ENCODE results near the gene GLT8D1.
"Not testable (repeated sequence)": the region's sequence is repeated elsewhere in the genome, so short reads cannot be mapped to it uniquely, and the experiment has no call there.

GLT8D1 gene

GRCh38 chr3:52705688-52706686, at the start of gene GLT8D1, which contains the start of gene SPCS1:
GLT8D1 (minus strand) TSS chr3:52705791; CDS start chr3:52700460, 5,331 bp downstream.
SPCS1 (plus strand) TSS chr3:52706106; CDS start chr3:52706247, 141 bp downstream.
- DNase-seq (ENCODE audit: low read depth): peak; percentile 66

- DNase-seq (ENCODE audit: low read depth): no peak
These were observed 48.8 kb upstream of the GLT8D1 start for GRCh38 chr3:52754373-52754772.

GRCh38 chr3:52752045-52752660, 46.6 kb upstream of the GLT8D1 start:
- DNase-seq (ENCODE audit: low read depth): no peak

- DNase-seq (ENCODE audit: low read depth): no peak
These were observed 38.1 kb upstream of the GLT8D1 start for GRCh38 chr3:52743721-52744120.

- no peak for DNase-seq (ENCODE audit: low read depth)
These were observed 37.6 kb upstream of the GLT8D1 start for GRCh38 chr3:52743152-52743551.

GRCh38 chr3:52742418-52743041, 36.9 kb upstream of the GLT8D1 start:
- DNase-seq (ENCODE audit: low read depth): no peak

GRCh38 chr3:52739730-52740129, 34.1 kb upstream of the GLT8D1 start:
- DNase-seq (ENCODE audit: low read depth): no peak

- no peak for DNase-seq (ENCODE audit: low read depth)
These were observed 27.8 kb upstream of the GLT8D1 start for GRCh38 chr3:52733256-52733891.

- DNase-seq (ENCODE audit: low read depth): no peak
These were observed 26.0 kb upstream of the GLT8D1 start for GRCh38 chr3:52731590-52731989.

- DNase-seq (ENCODE audit: low read depth): no peak
These were observed 25.1 kb upstream of the GLT8D1 start for GRCh38 chr3:52730681-52731080.

GRCh38 chr3:52728753-52729152, 23.2 kb upstream of the GLT8D1 start:
- not testable (repeated sequence) for DNase-seq (ENCODE audit: low read depth)

GRCh38 chr3:52724511-52724910, 18.9 kb upstream of the GLT8D1 start:
- DNase-seq (ENCODE audit: low read depth): no peak

GRCh38 chr3:52723935-52724334, 18.3 kb upstream of the GLT8D1 start:
- no peak for DNase-seq (ENCODE audit: low read depth)

GRCh38 chr3:52722491-52722890, 16.9 kb upstream of the GLT8D1 start:
- DNase-seq (ENCODE audit: low read depth): no peak

- DNase-seq (ENCODE audit: low read depth): no peak
These were observed 16.1 kb upstream of the GLT8D1 start for GRCh38 chr3:52721730-52722008.

GRCh38 chr3:52721002-52721729, 15.6 kb upstream of the GLT8D1 start:
- no peak for DNase-seq (ENCODE audit: low read depth)

- DNase-seq (ENCODE audit: low read depth): no peak
These were observed 14.0 kb upstream of the GLT8D1 start for GRCh38 chr3:52719618-52720017.

GRCh38 chr3:52715714-52716305, 10.2 kb upstream of the GLT8D1 start:
- no peak for DNase-seq (ENCODE audit: low read depth)

GRCh38 chr3:52714335-52715302, 9.0 kb upstream of the GLT8D1 start:
- DNase-seq (ENCODE audit: low read depth): no peak
